Cardiac septum (tissue), 1 donor: ENCODE results near the gene BMP7. TPM values are rescaled to one million over a fixed set of nuclear protein-coding genes. Genes with fewer than 3 reads are reported as not detected.

Experiments
- DNase-seq: peaks from one replicate; pipeline ENCODE4 v3.0.0-alpha.2; 2020; ENCODE audit warnings: low spot score
- intact Hi-C: fragments of 100-400 bp; cut with DNase I; formaldehyde crosslinking; loops from one replicate; pipeline ENCODE4 v1.14.0; 2022
- total RNA-seq: library from RNA; stranded (reverse); fragmentation: NEBNext Ultra II Directional; extraction: Animal tissue kit (Norgen Biotek cat#: 25700); gene quantifications from one replicate; pipeline ENCODE4 v1.2.1, GENCODE V29; 2021
- donor health status: DM: no; HTN: no; CAD: no.

Gene BMP7
- total RNA-seq, 1 donor from 2014 or later: 2.7 TPM

DNA sequence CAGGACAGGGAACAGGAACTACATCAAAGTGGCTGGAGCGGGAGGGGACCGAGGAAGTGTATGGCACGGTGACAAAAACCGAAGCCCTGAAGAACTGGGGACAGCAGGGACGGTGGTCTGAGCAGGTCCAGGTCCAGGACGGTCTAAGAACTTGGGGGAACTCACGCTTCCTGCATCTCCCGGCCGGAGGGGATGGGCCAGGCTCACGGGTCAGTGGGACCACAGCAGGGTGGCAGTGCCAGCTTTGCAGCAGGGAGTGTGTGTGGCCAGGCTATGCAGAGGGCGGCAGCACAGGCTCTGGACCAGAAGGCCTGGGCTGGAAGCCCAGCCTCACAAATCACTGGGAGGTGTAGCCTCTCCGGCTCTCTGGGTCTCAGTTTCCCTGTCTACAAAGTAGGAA, 123.8 kb downstream of the BMP7 start:
- intact Hi-C loops: no loop called here
- no peak for DNase-seq

DNA sequence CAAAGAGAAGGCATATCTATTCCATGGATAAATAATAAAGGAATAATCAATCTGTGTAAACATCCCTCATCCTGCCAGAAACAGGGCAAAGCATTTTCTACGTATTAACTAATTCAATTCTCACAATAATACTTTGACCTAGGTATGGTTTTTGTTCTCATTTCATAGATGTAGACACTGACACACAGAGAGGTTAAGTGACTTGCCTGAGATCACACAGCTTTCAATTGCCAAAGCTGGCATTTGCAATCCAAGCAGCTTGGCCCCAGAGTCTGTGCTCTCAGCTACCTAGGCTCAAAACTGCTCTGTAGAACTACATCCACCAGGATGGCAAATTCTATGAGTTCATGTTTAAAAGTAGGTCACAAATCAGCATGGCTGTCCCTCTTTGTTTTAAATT, 124.9 kb downstream of the BMP7 start:
- DNase-seq: no peak
- intact Hi-C loops: no loop called here

DNA sequence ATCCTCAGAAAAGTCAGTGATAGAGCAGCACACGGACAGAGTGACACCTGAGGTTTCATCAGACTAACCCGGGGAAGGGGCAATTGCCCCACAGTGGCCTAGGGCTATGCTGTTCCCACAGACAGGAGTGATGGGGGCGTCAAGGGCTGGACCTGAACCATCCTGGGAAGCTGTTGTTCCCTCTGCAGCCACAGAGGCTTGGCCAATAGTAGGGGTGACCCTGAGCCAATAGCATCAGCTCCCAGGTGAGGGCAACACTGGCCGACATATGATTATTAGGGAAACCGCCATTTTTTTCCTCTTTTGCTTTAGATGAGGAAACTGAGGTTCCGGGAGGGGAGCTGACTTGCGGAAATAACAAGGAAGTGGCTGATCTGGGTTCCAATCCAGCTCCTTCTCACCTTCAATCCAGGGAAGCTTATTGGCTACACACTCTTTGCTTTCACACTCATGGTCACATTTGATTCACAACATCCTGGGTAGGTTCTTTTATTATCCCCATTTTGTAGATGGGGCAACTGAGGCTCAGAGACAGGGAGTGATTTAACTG, 126.0 kb downstream of the BMP7 start:
- intact Hi-C loops: no loop called here
- no peak for DNase-seq

- DNase-seq: no peak
- intact Hi-C loops: no loop called here
These were observed 126.9 kb downstream of the BMP7 start for GRCh38 chr20:57139342-57140093.

DNA sequence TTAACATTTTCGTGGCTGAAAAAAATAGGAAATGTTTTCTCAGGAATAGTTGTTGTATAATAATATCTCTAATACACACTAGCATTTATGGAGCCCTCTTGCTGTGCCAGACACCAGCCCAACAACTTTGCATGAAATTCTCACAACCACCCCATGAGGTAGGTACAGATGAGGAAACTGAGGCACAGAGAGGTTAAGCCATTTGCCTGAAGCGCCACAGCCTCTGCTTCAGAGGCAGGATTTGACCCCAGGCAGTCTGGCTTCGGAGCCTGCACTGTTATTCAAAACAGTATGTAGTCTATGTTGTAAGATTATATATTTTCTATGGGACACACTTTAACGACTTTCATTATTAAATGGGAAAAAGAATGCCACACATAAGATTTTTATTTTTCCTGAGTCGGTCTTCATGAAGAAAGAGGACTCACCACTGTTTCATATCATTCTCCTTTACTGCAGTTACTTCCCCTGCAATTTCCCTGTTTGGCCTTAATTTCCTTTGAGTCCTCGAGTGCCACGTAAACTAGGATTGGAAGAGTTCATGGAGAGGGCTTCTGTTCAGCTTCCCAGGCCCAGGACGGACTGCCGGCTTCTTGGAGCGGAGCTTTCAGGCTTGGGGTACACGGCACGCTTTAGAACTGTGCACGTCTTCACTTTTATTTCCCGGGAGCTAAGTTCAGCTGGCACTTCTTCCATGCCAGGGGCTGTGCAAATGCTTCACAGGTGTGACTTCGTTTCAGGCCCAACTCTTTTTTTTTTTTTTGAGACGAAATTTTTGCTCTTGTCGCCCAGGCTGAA, 128.0 kb downstream of the BMP7 start:
- DNase-seq: no peak
- intact Hi-C loops: no loop called here

DNA sequence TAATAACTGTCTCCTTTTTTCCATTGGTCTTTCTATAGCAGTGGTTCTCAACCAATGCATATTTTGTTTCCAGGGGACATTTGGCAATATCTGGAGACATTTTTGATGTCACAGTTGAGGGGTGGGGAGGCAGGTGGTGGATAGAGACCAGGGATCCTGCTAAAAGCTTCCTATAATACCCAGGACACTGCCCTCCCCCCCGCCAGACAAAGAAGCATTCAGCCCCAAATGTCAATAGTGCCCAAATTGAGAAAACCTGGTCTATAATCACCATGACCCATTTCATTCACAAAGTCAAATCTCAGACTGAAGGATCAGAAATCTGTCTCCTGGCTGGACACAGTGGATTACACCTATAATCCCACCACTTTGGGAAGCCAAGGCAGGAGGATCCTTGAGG, 128.8 kb downstream of the BMP7 start:
- DNase-seq: no peak
- intact Hi-C loops: no loop called here

DNA sequence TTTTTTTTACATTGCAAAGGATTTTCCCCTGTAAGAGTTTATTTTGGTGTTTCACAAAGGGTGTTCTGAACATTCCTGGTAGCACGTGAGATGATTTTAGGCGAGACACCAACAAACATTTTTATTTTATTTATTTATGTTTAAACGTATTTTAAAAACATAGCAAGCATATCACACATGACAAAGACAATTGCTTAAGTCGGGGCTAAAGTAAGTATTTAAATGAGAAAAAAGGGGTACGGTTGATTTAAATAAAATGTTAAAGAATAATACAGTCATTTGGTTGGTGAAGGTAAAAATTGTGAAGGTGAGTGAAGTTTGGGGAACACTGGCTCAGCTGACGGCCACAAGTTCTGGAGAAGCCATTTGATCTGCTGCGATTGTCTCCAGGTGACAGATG, 129.7 kb downstream of the BMP7 start:
- no peak for DNase-seq
- intact Hi-C loops: no loop called here

DNA sequence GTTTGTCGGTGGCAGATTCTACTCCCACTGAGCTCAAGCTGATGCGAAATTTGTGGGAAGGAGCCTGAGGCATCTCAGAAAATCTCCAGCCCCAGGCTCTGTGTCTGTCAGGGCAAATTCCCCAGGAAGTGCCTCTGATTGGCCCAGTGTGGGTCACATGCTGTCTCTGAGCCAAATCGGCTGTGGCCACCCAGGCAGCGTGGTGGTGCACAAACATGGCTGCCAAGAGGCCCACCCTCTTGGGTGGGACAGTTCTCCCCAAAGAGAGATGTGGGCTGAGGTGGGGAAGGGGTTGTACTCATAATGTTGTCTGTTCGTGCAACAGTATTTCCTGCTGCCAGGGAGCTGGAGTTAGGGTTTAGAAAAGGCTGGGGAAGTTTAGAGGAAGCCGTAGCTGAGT, 130.6 kb downstream of the BMP7 start:
- no peak for DNase-seq
- intact Hi-C loops: no loop called here

DNA sequence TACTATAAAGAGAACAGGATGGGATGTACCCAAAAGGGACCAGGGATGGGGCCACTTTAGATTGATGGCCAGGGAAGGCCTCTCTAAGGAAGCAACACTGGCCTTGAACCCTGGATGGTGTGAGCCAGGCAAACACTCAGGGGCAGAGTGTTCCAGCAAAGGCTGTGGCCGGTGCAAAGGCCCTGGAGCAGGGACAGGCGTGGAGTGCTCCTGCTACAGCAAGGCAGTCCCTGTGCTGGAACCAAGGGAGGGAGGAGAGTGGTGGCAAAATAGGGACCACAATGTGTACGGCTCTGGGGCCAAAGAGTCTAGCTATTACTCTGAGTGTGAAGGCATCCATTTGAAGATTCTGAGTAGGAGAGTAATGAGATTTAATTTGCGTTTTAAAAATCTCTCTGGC, 131.6 kb downstream of the BMP7 start:
- no peak for DNase-seq
- intact Hi-C loops: no loop called here

- intact Hi-C loops: no loop called here
- DNase-seq: no peak
These were observed 132.4 kb downstream of the BMP7 start for GRCh38 chr20:57133926-57134650.

DNA sequence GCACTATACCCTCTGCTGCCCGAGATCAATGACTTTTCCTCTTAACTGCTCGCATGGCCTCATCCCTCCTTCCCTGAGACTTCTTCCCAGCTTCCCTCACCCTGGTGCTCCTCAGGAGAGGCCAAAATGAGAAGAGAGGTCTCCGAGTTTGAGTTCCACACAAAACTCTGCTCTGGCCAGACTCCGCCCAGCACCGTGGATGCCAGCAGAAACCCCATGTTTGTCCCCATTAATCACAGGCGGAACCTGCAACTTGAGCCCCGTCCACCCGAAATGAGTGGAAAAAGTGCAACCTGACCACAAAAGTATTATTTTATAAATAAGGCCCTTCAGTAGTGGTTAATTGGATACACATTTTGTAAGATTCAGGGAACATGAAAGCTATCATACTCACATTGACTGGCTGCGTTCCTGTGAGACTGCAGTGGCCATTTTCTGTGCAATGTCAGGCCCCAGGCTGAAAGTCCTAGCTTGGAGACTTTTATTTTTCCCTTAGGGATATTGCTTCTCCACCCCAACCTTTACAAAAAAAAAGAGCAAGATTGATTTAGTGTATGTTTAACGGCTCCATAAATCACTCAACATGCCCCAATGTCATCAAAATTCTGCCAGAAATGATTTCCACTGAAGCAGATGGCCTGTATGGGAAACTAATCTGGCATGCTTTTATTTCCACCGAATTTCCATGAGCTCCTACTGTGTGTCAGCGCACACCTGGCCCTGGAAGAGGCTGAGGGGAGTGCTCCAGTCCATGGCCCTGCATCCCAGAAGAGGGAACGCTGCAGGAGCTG, 134.6 kb downstream of the BMP7 start:
- no peak for DNase-seq
- intact Hi-C loops: no loop called here

- intact Hi-C loops: no loop called here
- DNase-seq: no peak
These were observed 135.4 kb downstream of the BMP7 start for GRCh38 chr20:57131077-57131476.

DNA sequence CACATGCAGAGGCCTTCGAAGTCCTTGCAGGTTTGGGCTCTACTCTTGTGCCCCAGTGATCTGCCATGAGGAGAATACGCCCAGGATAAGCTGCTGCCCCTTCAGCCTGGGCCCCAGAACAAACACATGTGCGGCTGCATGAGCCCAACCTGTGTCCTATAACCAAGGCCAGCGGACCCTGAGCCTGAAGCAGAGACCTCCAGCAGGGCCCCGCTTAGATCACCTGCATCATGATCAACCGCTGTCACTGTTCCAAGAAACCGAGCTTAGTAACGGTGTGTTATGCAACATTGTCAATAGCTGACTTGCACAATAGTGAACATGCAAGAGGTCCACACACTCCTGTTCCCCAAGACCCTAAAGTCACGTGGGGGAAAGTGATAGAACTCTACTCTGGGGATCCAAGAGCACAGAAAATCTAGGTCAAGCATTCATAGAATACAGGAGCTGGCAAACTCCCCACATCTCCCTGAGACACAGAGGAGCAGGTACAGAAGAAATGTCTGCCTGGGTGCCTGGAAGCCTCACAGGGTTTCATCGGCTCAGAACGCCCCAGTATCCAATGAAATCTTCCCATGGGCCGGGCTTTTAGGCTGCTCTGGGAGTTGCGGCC, 136.2 kb downstream of the BMP7 start:
- no peak for DNase-seq
- intact Hi-C loops: no loop called here

DNA sequence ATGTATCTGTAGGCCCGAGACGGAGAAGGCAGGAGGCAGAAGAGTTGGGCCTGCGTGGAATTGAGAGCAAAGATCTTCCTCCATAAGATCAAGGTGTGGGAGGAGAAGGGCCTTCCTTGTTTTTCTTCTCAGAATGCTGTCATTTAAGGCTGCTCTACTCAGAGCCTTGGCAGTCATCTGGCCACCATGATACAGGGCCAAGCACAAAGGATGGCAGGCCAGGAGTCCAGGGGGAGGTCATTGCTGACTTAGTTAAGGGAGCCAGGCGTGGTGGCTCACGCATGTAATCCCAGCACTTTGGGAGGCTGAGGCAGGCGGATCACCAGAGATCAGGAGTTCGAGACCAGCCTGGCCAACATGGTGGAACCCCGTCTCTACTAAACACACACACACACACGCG, 137.1 kb downstream of the BMP7 start:
- intact Hi-C loops: no loop called here
- no peak for DNase-seq

- DNase-seq: no peak
- intact Hi-C loops: no loop called here
These were observed 138.2 kb downstream of the BMP7 start for GRCh38 chr20:57128044-57128757.

- DNase-seq: no peak
- intact Hi-C loops: no loop called here
These were observed 139.9 kb downstream of the BMP7 start for GRCh38 chr20:57126481-57127092.

- DNase-seq: no peak
- intact Hi-C loops: no loop called here
These were observed 141.5 kb downstream of the BMP7 start for GRCh38 chr20:57124800-57125517.
